ENCODE results near the gene NKAIN2.
"Not testable (repeated sequence)": the region's sequence is repeated elsewhere in the genome, so short reads cannot be mapped to it uniquely, and the experiment has no call there.

Gene NKAIN2

GRCh38 chr6:124319410-124319809, 515.7 kb downstream of the NKAIN2 start:
- TF ChIP-seq CTCF (IDR thresholded peaks at IDR 0.05; ENCODE audit: low read depth, low read length), result no peak
- no peak overlapping the region for H3K4me3 ChIP-seq (ENCODE audit: low read depth, low read length)

- no peak for TF ChIP-seq CTCF (IDR thresholded peaks at IDR 0.05; ENCODE audit: low read depth, low read length)
- H3K4me3 ChIP-seq (ENCODE audit: low read depth, low read length), result no peak overlapping the region
Observed at GRCh38 chr6:124324237-124324636, 520.6 kb downstream of the NKAIN2 start.

GRCh38 chr6:124330197-124330596, 526.5 kb downstream of the NKAIN2 start:
- no peak overlapping the region for H3K4me3 ChIP-seq (ENCODE audit: low read depth, low read length)
- TF ChIP-seq CTCF (IDR thresholded peaks at IDR 0.05; ENCODE audit: low read depth, low read length), result no peak

- H3K4me3 ChIP-seq (ENCODE audit: low read depth, low read length), result no peak overlapping the region
- no peak for TF ChIP-seq CTCF (IDR thresholded peaks at IDR 0.05; ENCODE audit: low read depth, low read length)
Observed at GRCh38 chr6:124334359-124334758, 530.7 kb downstream of the NKAIN2 start.

- H3K4me3 ChIP-seq (ENCODE audit: low read depth, low read length), result no peak overlapping the region
- no peak for TF ChIP-seq CTCF (IDR thresholded peaks at IDR 0.05; ENCODE audit: low read depth, low read length)
Observed at GRCh38 chr6:124339610-124340334, 536.1 kb downstream of the NKAIN2 start.

- H3K4me3 ChIP-seq (ENCODE audit: low read depth, low read length), result not testable (repeated sequence)
Observed at GRCh38 chr6:124348339-124348738, 544.7 kb downstream of the NKAIN2 start.

- no peak overlapping the region for H3K4me3 ChIP-seq (ENCODE audit: low read depth, low read length)
- no peak for TF ChIP-seq CTCF (IDR thresholded peaks at IDR 0.05; ENCODE audit: low read depth, low read length)
Observed at GRCh38 chr6:124355146-124355545, 551.5 kb downstream of the NKAIN2 start.

- no peak for TF ChIP-seq CTCF (IDR thresholded peaks at IDR 0.05; ENCODE audit: low read depth, low read length)
- no peak overlapping the region for H3K4me3 ChIP-seq (ENCODE audit: low read depth, low read length)
Observed at GRCh38 chr6:124356276-124356810, 552.7 kb downstream of the NKAIN2 start.
